Measurements from ENCODE around the gene DIRAS1.

The DIRAS1 gene

GRCh38 chr19:2719232-2719735, 1.9 kb downstream of the DIRAS1 start:
- H3K9me2 ChIP-seq (replicated peaks; ENCODE audit: insufficient read depth, low read length), result no peaks in the 10 kb centered on the region
- H3K79me2 ChIP-seq (ENCODE audit: insufficient read depth, low read length), result no peaks in the 10 kb centered on the region
- no peak overlapping the region for H3K4me3 ChIP-seq (ENCODE audit: insufficient read depth, low read length, poor library complexity, severe bottlenecking)
- H3F3A ChIP-seq (ENCODE audit: insufficient read depth), result no peaks in the 10 kb centered on the region
- H3K9me3 ChIP-seq (ENCODE audit: insufficient read depth, low read length), result peaks cover 5% of the 10 kb centered on the region; the same call in 1 of the 2 replicates
- no peak overlapping the region for H2AFZ ChIP-seq (ENCODE audit: low read depth, low read length, severe bottlenecking)
- no peaks in the 10 kb centered on the region for H3K27me3 ChIP-seq (ENCODE audit: low read length)
- TF ChIP-seq CTCF (IDR thresholded peaks at IDR 0.05; ENCODE audit: insufficient read depth, low read length, poor library complexity, severe bottlenecking), result no peak
- TF ChIP-seq EZH2phosphoT487 (conservative IDR thresholded peaks at IDR 0.05; ENCODE audit: low read length), result no peak
- H4K20me1 ChIP-seq (ENCODE audit: low read depth, low read length), result no peaks in the 10 kb centered on the region
- H3K9ac ChIP-seq (ENCODE audit: low read length), result no peak overlapping the region
- no peaks in the 10 kb centered on the region for H3K36me3 ChIP-seq (ENCODE audit: low read length)
- no peak overlapping the region for H3K4me2 ChIP-seq (ENCODE audit: low read depth, low read length, poor library complexity, severe bottlenecking)
- no peak overlapping the region for H3K27ac ChIP-seq (ENCODE audit: low read depth, low read length)

- H3K36me3 ChIP-seq (ENCODE audit: low read length), result no peaks in the 10 kb centered on the region
- no peak overlapping the region for H3K27ac ChIP-seq (ENCODE audit: low read depth, low read length)
- no peak overlapping the region for H2AFZ ChIP-seq (ENCODE audit: low read depth, low read length, severe bottlenecking)
- H3K4me2 ChIP-seq (ENCODE audit: low read depth, low read length, poor library complexity, severe bottlenecking), result no peak overlapping the region
- no peaks in the 10 kb centered on the region for H3K79me2 ChIP-seq (ENCODE audit: insufficient read depth, low read length)
- H3K9me3 ChIP-seq (ENCODE audit: insufficient read depth, low read length), result peaks cover 5% of the 10 kb centered on the region; the same call in 1 of the 2 replicates
- no peaks in the 10 kb centered on the region for H3K9me2 ChIP-seq (replicated peaks; ENCODE audit: insufficient read depth, low read length)
- no peak overlapping the region for H3K4me3 ChIP-seq (ENCODE audit: insufficient read depth, low read length, poor library complexity, severe bottlenecking)
- TF ChIP-seq CTCF (IDR thresholded peaks at IDR 0.05; ENCODE audit: insufficient read depth, low read length, poor library complexity, severe bottlenecking), result no peak
- TF ChIP-seq EZH2phosphoT487 (conservative IDR thresholded peaks at IDR 0.05; ENCODE audit: low read length), result no peak
- H3K27me3 ChIP-seq (ENCODE audit: low read length), result no peaks in the 10 kb centered on the region
- H3F3A ChIP-seq (ENCODE audit: insufficient read depth), result no peaks in the 10 kb centered on the region
- no peaks in the 10 kb centered on the region for H4K20me1 ChIP-seq (ENCODE audit: low read depth, low read length)
- no peak overlapping the region for H3K9ac ChIP-seq (ENCODE audit: low read length)
Observed at GRCh38 chr19:2717638-2718541, 3.3 kb downstream of the DIRAS1 start.

- Histone ChIP-seq H3K9me2 (replicated peaks; ENCODE audit: insufficient read depth, low read length) (no peaks in the 10 kb centered on the region), H2AFZ (ENCODE audit: low read depth, low read length, severe bottlenecking) (no peak overlapping the region), H3K9ac (ENCODE audit: low read length) (no peak overlapping the region), H3K27me3 (ENCODE audit: low read length) (no peaks in the 10 kb centered on the region), H3F3A (ENCODE audit: insufficient read depth) (no peaks in the 10 kb centered on the region), H4K20me1 (ENCODE audit: low read depth, low read length) (no peaks in the 10 kb centered on the region), H3K4me3 (ENCODE audit: insufficient read depth, low read length, poor library complexity, severe bottlenecking) (no peak overlapping the region), H3K36me3 (ENCODE audit: low read length) (no peaks in the 10 kb centered on the region), H3K4me2 (ENCODE audit: low read depth, low read length, poor library complexity, severe bottlenecking) (no peak overlapping the region), H3K79me2 (ENCODE audit: insufficient read depth, low read length) (no peaks in the 10 kb centered on the region), H3K27ac (ENCODE audit: low read depth, low read length) (no peak overlapping the region), H3K9me3 (ENCODE audit: insufficient read depth, low read length) (peaks cover 5% of the 10 kb centered on the region; the same call in 1 of the 2 replicates)
- TF ChIP-seq EZH2phosphoT487 (conservative IDR thresholded peaks at IDR 0.05; ENCODE audit: low read length) (no peak), CTCF (IDR thresholded peaks at IDR 0.05; ENCODE audit: insufficient read depth, low read length, poor library complexity, severe bottlenecking) (no peak)
Observed at GRCh38 chr19:2716722-2717637, 4.2 kb downstream of the DIRAS1 start.
